GM23338 (cell line): Measurements from ENCODE around the gene TMCC1. TPM values are rescaled to one million over a fixed set of nuclear protein-coding genes. Genes with fewer than 3 reads are reported as not detected.

Source experiments
- ATAC-seq: fragments of 200-7000 bp; cut with Tn5 transposase; 3 replicates; pipeline ENCODE4 v1.9.1; 2020
- DNase-seq: peaks from one replicate; pipeline ENCODE4 v3.0.0-alpha.2; 2015; ENCODE audit warnings: low spot score
- H2AFZ ChIP-seq: fragments of 200-600 bp; sonication (generic); 2 replicates; pipeline ENCODE4 v1.8.0; 2016; ENCODE audit warnings: antibody characterized with exemption, mild to moderate bottlenecking, moderate library complexity
- H3F3A ChIP-seq: fragments of 200-600 bp; sonication (generic); replicated peaks from 2 replicates; pipeline ENCODE4 v1.8.0; 2017; ENCODE audit warnings: antibody characterized with exemption, mixed run types, low read depth
- H3K27ac ChIP-seq: fragments of 200-600 bp; sonication (generic); 2 replicates; pipeline ENCODE4 v1.6.1; 2016; ENCODE audit warnings: low read depth
- H3K27me3 ChIP-seq: fragments of 200-600 bp; sonication (generic); 2 replicates; pipeline ENCODE4 v1.8.0; 2016; ENCODE audit warnings: mild to moderate bottlenecking, mixed run types, moderate library complexity; ENCODE audit not compliant: insufficient read depth
- H3K36me3 ChIP-seq: fragments of 200-600 bp; sonication (generic); 2 replicates; pipeline ENCODE4 v1.8.0; 2016; ENCODE audit warnings: mild to moderate bottlenecking; ENCODE audit not compliant: insufficient read depth
- H3K4me1 ChIP-seq: fragments of 200-600 bp; sonication (generic); 2 replicates; pipeline ENCODE4 v1.8.0; 2016; ENCODE audit warnings: mild to moderate bottlenecking, moderate library complexity; ENCODE audit not compliant: insufficient read depth
- H3K4me2 ChIP-seq: fragments of 200-600 bp; sonication (generic); 2 replicates; pipeline ENCODE4 v1.7.1; 2017; ENCODE audit warnings: mixed run types
- H3K4me3 ChIP-seq: fragments of 200-600 bp; sonication (generic); 2 replicates; pipeline ENCODE4 v1.6.1; 2016; ENCODE audit warnings: mixed run types
- H3K79me2 ChIP-seq: fragments of 200-600 bp; sonication (generic); replicated peaks from 2 replicates; pipeline ENCODE4 v1.8.0; 2017; ENCODE audit warnings: mild to moderate bottlenecking; ENCODE audit not compliant: insufficient read depth
- H3K9me2 ChIP-seq: fragments of 200-600 bp; sonication (generic); 2 replicates; pipeline ENCODE4 v1.8.0; 2017; ENCODE audit not compliant: insufficient read depth
- H4K20me1 ChIP-seq: fragments of 200-600 bp; sonication (generic); replicated peaks from 2 replicates; pipeline ENCODE4 v1.8.0; 2017; ENCODE audit warnings: mild to moderate bottlenecking; ENCODE audit not compliant: insufficient read depth
- H3K27ac Mint-ChIP-seq: 2 replicates; pipeline ENCODE4 v1.8.0; 2020; ENCODE audit warnings: inconsistent platforms, mild to moderate bottlenecking, moderate library complexity, mixed read lengths
- H3K27me3 Mint-ChIP-seq: 3 replicates; pipeline ENCODE4 v1.8.0; 2022; ENCODE audit warnings: low read depth, mild to moderate bottlenecking, moderate library complexity, mixed read lengths, inconsistent platforms; ENCODE audit not compliant: insufficient read depth, poor library complexity
- H3K36me3 Mint-ChIP-seq: 3 replicates; pipeline ENCODE4 v1.8.0; 2021; ENCODE audit warnings: low read depth, mild to moderate bottlenecking, inconsistent platforms, moderate library complexity, mixed read lengths
- H3K4me1 Mint-ChIP-seq: 3 replicates; pipeline ENCODE4 v1.8.0; 2020; ENCODE audit warnings: mild to moderate bottlenecking, inconsistent platforms, mixed read lengths
- H3K4me3 Mint-ChIP-seq: 3 replicates; pipeline ENCODE4 v1.8.0; 2021; ENCODE audit warnings: moderate library complexity, mild to moderate bottlenecking, inconsistent platforms, mixed read lengths
- H3K9me3 Mint-ChIP-seq: 3 replicates; pipeline ENCODE4 v1.8.0; 2020; ENCODE audit warnings: moderate library complexity, mild to moderate bottlenecking, inconsistent platforms, mixed read lengths
- CREB1 ChIP-seq: fragments of 250-450 bp; sonication (Bioruptor Pico); IDR thresholded peaks from 2 replicates; pipeline ENCODE4 v1.5.0; 2020; ENCODE audit warnings: low read depth, mild to moderate bottlenecking, moderate library complexity
- EZH2 ChIP-seq: fragments of 200-600 bp; sonication (generic); IDR thresholded peaks from one replicate; pipeline ENCODE4 v1.8.0; 2017; ENCODE audit warnings: antibody characterized with exemption, mild to moderate bottlenecking, low read depth; ENCODE audit not compliant: unreplicated experiment
- EZH2phosphoT487 ChIP-seq: fragments of 200-600 bp; sonication (generic); IDR thresholded peaks from one replicate; pipeline ENCODE4 v1.8.1; 2018; ENCODE audit warnings: antibody characterized with exemption; ENCODE audit not compliant: unreplicated experiment
- JUNB ChIP-seq: IDR thresholded peaks from one replicate; pipeline ENCODE4 v1.6.1; 2016; ENCODE audit warnings: antibody characterized with exemption; ENCODE audit not compliant: unreplicated experiment
- NANOG ChIP-seq: IDR thresholded peaks from 2 replicates; pipeline ENCODE4 v1.6.1; 2016; ENCODE audit warnings: antibody characterized with exemption, borderline replicate concordance
- POLR2AphosphoS5 ChIP-seq: IDR thresholded peaks from 2 replicates; pipeline ENCODE4 v1.6.1; 2016; ENCODE audit warnings: antibody characterized with exemption, low read depth
- REST ChIP-seq: IDR thresholded peaks from one replicate; pipeline ENCODE4 v1.6.1; 2018; ENCODE audit warnings: antibody characterized with exemption; ENCODE audit not compliant: unreplicated experiment
- STAT1 ChIP-seq: IDR thresholded peaks from one replicate; pipeline ENCODE4 v1.6.1; 2016; ENCODE audit warnings: antibody characterized with exemption; ENCODE audit not compliant: unreplicated experiment
- ZNF114 ChIP-seq: fragments of 250-450 bp; sonication (Bioruptor Pico); IDR thresholded peaks from 2 replicates; pipeline ENCODE4 v1.5.0; 2020; ENCODE audit warnings: mild to moderate bottlenecking, moderate library complexity
- ZNF331 ChIP-seq: fragments of 250-450 bp; sonication (Bioruptor Pico); IDR thresholded peaks from 2 replicates; pipeline ENCODE4 v1.5.0; 2020; ENCODE audit warnings: low read depth, mild to moderate bottlenecking, moderate library complexity
- polyA plus RNA-seq: library from polyadenylated mRNA; unstranded; fragments of >200 nt; fragmentation: Nextera tagmentation; extraction: Ambion mirVana; gene quantifications from 2 replicates; pipeline ENCODE4 v1.2.1, GENCODE V29; 2016
- total RNA-seq: library from RNA; depleted of rRNA; stranded (reverse); fragments of >200 nt; shearing (Covaris generic); gene quantifications from 2 replicates; pipeline ENCODE4 v1.2.3, GENCODE V29; 2014
- TF ChIP-seq, protein P1 (sequence below): fragments of 250-450 bp; sonication (Bioruptor Pico); IDR thresholded peaks from 2 replicates; pipeline ENCODE4 v1.5.0; 2020; ENCODE audit warnings: mild to moderate bottlenecking, moderate library complexity
- TF ChIP-seq, protein P2 (sequence below): IDR thresholded peaks from 2 replicates; pipeline ENCODE4 v1.6.1; 2016; ENCODE audit warnings: antibody characterized with exemption
- TF ChIP-seq, protein P3 (sequence below), 2 experiments: fragments of 200-600 bp in 1 of 2; sonication (generic) in 1 of 2; conservative IDR thresholded peaks; 2 replicates each; pipeline versions ENCODE4 v1.5.1 to v1.6.1; 2016 to 2017; ENCODE audit warnings: antibody characterized with exemption in 2 of 2, low read depth in 2 of 2, mild to moderate bottlenecking in 2 of 2, moderate library complexity in 1 of 2

Gene TMCC1
- total and polyA plus RNA-seq, 2 experiments from 2014 or later = 8.2 to 18.4 TPM

DNA sequence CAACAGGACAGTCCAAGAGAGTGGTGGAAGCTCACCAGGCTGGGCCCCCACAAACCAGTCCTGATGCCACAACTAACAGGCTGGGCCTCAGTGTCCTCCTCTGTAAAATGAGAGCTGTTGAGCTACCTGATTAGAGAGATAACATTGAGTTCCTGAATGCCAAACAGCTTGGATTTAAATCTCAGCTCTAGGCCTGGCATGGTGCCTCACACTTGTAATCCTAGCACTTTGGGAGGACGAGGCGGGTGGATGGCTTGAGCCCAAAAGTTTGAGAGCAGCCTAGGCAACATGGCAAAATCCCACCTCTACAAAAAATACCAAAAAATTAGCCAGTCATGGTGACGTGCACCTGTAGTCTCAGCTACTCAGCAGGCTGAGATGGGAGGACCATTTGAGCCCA is 20.1 kb upstream of the TMCC1 start:
- Mint-ChIP-seq H3K9me3 (peaks cover 69% of the 10 kb centered on the region), H3K4me3 (no peak overlapping the region), H3K4me1 (no peaks in the 10 kb centered on the region), H3K36me3 (peaks cover 42% of the 10 kb centered on the region), H3K27me3 (peaks cover 6% of the 10 kb centered on the region), H3K27ac (no peak overlapping the region)
- no peaks in the 10 kb centered on the region for H3K79me2 ChIP-seq
- no peak overlapping the region for H3K4me3 ChIP-seq
- DNase-seq (no peak), ATAC-seq (no peak)
- no peaks in the 10 kb centered on the region; the same call in 1 of the 2 replicates for H3K9me2 ChIP-seq
- H4K20me1 ChIP-seq = no peaks in the 10 kb centered on the region
- H3K36me3 ChIP-seq = no peaks in the 10 kb centered on the region; the same call in 1 of the 2 replicates
- no peak overlapping the region for H3K4me2 ChIP-seq
- H3K4me1 ChIP-seq = no peaks in the 10 kb centered on the region
- no peak overlapping the region for H3K27ac ChIP-seq
- no peak for TF ChIP-seq EZH2
- no peak for TF ChIP-seq ZNF331 (CRISPR knock-in tag)
- TF ChIP-seq REST = no peak
- TF ChIP-seq, protein P1, sequence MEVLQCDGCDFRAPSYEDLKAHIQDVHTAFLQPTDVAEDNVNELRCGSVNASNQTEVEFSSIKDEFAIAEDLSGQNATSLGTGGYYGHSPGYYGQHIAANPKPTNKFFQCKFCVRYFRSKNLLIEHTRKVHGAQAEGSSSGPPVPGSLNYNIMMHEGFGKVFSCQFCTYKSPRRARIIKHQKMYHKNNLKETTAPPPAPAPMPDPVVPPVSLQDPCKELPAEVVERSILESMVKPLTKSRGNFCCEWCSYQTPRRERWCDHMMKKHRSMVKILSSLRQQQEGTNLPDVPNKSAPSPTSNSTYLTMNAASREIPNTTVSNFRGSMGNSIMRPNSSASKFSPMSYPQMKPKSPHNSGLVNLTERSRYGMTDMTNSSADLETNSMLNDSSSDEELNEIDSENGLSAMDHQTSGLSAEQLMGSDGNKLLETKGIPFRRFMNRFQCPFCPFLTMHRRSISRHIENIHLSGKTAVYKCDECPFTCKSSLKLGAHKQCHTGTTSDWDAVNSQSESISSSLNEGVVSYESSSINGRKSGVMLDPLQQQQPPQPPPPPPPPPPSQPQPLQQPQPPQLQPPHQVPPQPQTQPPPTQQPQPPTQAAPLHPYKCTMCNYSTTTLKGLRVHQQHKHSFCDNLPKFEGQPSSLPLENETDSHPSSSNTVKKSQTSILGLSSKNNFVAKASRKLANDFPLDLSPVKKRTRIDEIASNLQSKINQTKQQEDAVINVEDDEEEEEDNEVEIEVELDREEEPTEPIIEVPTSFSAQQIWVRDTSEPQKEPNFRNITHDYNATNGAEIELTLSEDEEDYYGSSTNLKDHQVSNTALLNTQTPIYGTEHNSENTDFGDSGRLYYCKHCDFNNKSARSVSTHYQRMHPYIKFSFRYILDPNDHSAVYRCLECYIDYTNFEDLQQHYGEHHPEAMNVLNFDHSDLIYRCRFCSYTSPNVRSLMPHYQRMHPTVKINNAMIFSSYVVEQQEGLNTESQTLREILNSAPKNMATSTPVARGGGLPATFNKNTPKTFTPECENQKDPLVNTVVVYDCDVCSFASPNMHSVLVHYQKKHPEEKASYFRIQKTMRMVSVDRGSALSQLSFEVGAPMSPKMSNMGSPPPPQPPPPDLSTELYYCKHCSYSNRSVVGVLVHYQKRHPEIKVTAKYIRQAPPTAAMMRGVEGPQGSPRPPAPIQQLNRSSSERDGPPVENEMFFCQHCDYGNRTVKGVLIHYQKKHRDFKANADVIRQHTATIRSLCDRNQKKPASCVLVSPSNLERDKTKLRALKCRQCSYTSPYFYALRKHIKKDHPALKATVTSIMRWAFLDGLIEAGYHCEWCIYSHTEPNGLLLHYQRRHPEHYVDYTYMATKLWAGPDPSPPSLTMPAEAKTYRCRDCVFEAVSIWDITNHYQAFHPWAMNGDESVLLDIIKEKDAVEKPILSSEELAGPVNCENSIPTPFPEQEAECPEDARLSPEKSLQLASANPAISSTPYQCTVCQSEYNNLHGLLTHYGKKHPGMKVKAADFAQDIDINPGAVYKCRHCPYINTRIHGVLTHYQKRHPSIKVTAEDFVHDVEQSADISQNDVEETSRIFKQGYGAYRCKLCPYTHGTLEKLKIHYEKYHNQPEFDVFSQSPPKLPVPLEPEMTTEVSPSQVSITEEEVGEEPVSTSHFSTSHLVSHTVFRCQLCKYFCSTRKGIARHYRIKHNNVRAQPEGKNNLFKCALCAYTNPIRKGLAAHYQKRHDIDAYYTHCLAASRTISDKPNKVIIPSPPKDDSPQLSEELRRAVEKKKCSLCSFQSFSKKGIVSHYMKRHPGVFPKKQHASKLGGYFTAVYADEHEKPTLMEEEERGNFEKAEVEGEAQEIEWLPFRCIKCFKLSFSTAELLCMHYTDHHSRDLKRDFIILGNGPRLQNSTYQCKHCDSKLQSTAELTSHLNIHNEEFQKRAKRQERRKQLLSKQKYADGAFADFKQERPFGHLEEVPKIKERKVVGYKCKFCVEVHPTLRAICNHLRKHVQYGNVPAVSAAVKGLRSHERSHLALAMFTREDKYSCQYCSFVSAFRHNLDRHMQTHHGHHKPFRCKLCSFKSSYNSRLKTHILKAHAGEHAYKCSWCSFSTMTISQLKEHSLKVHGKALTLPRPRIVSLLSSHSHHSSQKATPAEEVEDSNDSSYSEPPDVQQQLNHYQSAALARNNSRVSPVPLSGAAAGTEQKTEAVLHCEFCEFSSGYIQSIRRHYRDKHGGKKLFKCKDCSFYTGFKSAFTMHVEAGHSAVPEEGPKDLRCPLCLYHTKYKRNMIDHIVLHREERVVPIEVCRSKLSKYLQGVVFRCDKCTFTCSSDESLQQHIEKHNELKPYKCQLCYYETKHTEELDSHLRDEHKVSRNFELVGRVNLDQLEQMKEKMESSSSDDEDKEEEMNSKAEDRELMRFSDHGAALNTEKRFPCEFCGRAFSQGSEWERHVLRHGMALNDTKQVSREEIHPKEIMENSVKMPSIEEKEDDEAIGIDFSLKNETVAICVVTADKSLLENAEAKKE (CRISPR knock-in tag) = no peak
- no peak for TF ChIP-seq JUNB
- TF ChIP-seq, protein P2, sequence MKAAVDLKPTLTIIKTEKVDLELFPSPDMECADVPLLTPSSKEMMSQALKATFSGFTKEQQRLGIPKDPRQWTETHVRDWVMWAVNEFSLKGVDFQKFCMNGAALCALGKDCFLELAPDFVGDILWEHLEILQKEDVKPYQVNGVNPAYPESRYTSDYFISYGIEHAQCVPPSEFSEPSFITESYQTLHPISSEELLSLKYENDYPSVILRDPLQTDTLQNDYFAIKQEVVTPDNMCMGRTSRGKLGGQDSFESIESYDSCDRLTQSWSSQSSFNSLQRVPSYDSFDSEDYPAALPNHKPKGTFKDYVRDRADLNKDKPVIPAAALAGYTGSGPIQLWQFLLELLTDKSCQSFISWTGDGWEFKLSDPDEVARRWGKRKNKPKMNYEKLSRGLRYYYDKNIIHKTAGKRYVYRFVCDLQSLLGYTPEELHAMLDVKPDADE = no peak
- no peak for TF ChIP-seq ZNF114 (CRISPR knock-in tag)
- no peak for TF ChIP-seq NANOG
- TF ChIP-seq CREB1 = no peak
- TF ChIP-seq, protein P3, sequence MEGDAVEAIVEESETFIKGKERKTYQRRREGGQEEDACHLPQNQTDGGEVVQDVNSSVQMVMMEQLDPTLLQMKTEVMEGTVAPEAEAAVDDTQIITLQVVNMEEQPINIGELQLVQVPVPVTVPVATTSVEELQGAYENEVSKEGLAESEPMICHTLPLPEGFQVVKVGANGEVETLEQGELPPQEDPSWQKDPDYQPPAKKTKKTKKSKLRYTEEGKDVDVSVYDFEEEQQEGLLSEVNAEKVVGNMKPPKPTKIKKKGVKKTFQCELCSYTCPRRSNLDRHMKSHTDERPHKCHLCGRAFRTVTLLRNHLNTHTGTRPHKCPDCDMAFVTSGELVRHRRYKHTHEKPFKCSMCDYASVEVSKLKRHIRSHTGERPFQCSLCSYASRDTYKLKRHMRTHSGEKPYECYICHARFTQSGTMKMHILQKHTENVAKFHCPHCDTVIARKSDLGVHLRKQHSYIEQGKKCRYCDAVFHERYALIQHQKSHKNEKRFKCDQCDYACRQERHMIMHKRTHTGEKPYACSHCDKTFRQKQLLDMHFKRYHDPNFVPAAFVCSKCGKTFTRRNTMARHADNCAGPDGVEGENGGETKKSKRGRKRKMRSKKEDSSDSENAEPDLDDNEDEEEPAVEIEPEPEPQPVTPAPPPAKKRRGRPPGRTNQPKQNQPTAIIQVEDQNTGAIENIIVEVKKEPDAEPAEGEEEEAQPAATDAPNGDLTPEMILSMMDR (conservative IDR thresholded peaks at IDR 0.05; ENCODE audit: low read depth in 2 of 2) = no peak
- no peak for TF ChIP-seq EZH2phosphoT487
- TF ChIP-seq POLR2AphosphoS5 = no peak
- no peak for TF ChIP-seq STAT1
- H3K27me3 ChIP-seq = no peaks in the 10 kb centered on the region
- H3F3A ChIP-seq = no peaks in the 10 kb centered on the region
- no peak overlapping the region for H2AFZ ChIP-seq
